ENCODE results near the gene SLC6A7.

The SLC6A7 gene

GRCh38 chr5:150208187-150209098 is 18.6 kb downstream of the SLC6A7 start:
- no peak overlapping the region for H2AFZ ChIP-seq
- H3K27ac ChIP-seq: no peak overlapping the region
- no peaks in the 10 kb centered on the region for H3K4me1 ChIP-seq
- H3K79me2 ChIP-seq: no peaks in the 10 kb centered on the region
- no peak overlapping the region for H3K4me2 ChIP-seq (ENCODE audit: low read length)
- TF ChIP-seq CTCF (IDR thresholded peaks at IDR 0.05): no peak
- no peaks in the 10 kb centered on the region for H3K9me3 ChIP-seq (ENCODE audit: control insufficient read depth, low read length)
- H3K36me3 ChIP-seq (ENCODE audit: control insufficient read depth, insufficient read depth, low read length): no peaks in the 10 kb centered on the region
- no peak overlapping the region for H3K9ac ChIP-seq
- no peak overlapping the region for H3K4me3 ChIP-seq (ENCODE audit: low read depth, low read length)
- no peaks in the 10 kb centered on the region for H3K27me3 ChIP-seq (ENCODE audit: control insufficient read depth, insufficient read depth, low read length)

DNA sequence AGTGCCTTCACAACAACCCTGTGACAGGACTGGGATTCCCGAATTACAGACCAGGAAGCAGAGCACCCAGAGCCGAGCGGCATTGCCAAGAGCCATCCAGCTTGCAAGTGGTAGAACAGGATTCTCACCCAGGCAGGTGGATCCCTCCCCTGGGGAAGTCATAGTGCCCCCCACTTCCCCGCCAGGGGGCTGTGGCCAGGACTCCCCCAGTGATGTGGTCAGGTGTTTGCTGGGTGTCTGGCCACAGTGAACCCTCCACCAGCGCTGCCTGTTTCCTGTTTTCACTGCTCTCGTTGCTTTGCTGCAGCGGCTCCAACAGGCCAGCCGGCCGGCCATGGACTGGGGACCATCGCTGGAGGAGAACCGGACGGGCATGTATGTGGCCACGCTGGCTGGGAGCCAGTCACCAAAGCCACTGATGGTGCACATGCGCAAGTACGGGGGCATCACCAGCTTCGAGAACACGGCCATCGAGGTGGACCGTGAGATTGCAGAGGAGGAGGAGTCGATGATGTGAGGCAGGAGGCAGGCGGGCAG is 19.3 kb downstream of the SLC6A7 start:
- no peaks in the 10 kb centered on the region for H3K4me1 ChIP-seq
- TF ChIP-seq CTCF (IDR thresholded peaks at IDR 0.05): no peak
- no peaks in the 10 kb centered on the region for H3K27me3 ChIP-seq (ENCODE audit: control insufficient read depth, insufficient read depth, low read length)
- H3K9ac ChIP-seq: no peak overlapping the region
- no peak overlapping the region for H3K4me3 ChIP-seq (ENCODE audit: low read depth, low read length)
- no peak overlapping the region for H2AFZ ChIP-seq
- H3K27ac ChIP-seq: no peak overlapping the region
- no peaks in the 10 kb centered on the region for H3K36me3 ChIP-seq (ENCODE audit: control insufficient read depth, insufficient read depth, low read length)
- H3K79me2 ChIP-seq: no peaks in the 10 kb centered on the region
- no peak overlapping the region for H3K4me2 ChIP-seq (ENCODE audit: low read length)
- no peaks in the 10 kb centered on the region for H3K9me3 ChIP-seq (ENCODE audit: control insufficient read depth, low read length)

DNA sequence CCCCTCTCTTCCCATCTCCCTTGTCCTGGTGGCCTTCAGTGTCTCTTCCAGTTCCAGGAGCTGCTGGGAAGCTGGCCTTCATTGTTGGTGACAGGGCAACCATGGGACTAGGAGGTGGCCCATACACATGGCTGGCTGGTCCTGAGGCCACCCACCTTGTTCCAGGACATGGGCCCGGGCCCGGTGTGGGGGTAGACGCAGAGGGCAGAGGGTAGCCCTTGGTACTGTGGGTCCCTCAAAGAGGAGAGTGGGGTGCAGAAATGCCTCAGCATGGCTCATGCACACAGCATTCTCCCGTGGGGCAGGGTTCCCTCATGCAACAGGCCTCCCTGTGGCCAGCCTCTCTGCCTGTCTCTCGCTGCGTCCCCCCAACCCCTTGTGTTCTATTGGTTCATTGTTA is 20.8 kb downstream of the SLC6A7 start:
- Histone ChIP-seq H3K4me1 (no peaks in the 10 kb centered on the region), H3K27me3 (ENCODE audit: control insufficient read depth, insufficient read depth, low read length) (no peaks in the 10 kb centered on the region), H3K9me3 (ENCODE audit: control insufficient read depth, low read length) (no peaks in the 10 kb centered on the region), H2AFZ (no peak overlapping the region), H3K27ac (no peak overlapping the region), H3K36me3 (ENCODE audit: control insufficient read depth, insufficient read depth, low read length) (no peaks in the 10 kb centered on the region), H3K4me2 (ENCODE audit: low read length) (no peak overlapping the region), H3K4me3 (ENCODE audit: low read depth, low read length) (no peak overlapping the region), H3K79me2 (no peaks in the 10 kb centered on the region), H3K9ac (no peak overlapping the region)
- TF ChIP-seq CTCF (IDR thresholded peaks at IDR 0.05): no peak

GRCh38 chr5:150211156-150212030 is 21.5 kb downstream of the SLC6A7 start:
- no peaks in the 10 kb centered on the region for H3K79me2 ChIP-seq
- H2AFZ ChIP-seq: no peak overlapping the region
- H3K4me2 ChIP-seq (ENCODE audit: low read length): no peak overlapping the region
- H3K9me3 ChIP-seq (ENCODE audit: control insufficient read depth, low read length): no peaks in the 10 kb centered on the region
- H3K36me3 ChIP-seq (ENCODE audit: control insufficient read depth, insufficient read depth, low read length): no peaks in the 10 kb centered on the region
- H3K4me1 ChIP-seq: no peaks in the 10 kb centered on the region
- no peaks in the 10 kb centered on the region for H3K27me3 ChIP-seq (ENCODE audit: control insufficient read depth, insufficient read depth, low read length)
- H3K27ac ChIP-seq: no peak overlapping the region
- H3K9ac ChIP-seq: no peak overlapping the region
- TF ChIP-seq CTCF (IDR thresholded peaks at IDR 0.05): no peak
- H3K4me3 ChIP-seq (ENCODE audit: low read depth, low read length): no peak overlapping the region

Measured in parathyroid adenoma (tissue), 2 donors.